GM12801 (cell line): Measurements from ENCODE around the gene MTR.

Source experiments
- CTCF ChIP-seq: IDR thresholded peaks from one replicate; pipeline ENCODE4 v1.5.1; 2011; ENCODE audit warnings: control low read depth; ENCODE audit not compliant: insufficient read length; ENCODE audit errors: extremely low read depth

Gene MTR

GRCh38 chr1:236774926-236775325, 20.2 kb upstream of the MTR start:
- no peak for TF ChIP-seq CTCF

- no peak for TF ChIP-seq CTCF
These were observed 15.8 kb upstream of the MTR start for GRCh38 chr1:236779312-236779711.

- no peak for TF ChIP-seq CTCF
These were observed 9.6 kb upstream of the MTR start for GRCh38 chr1:236785477-236785876.

GRCh38 chr1:236786453-236786852, 8.6 kb upstream of the MTR start:
- TF ChIP-seq CTCF = no peak

GRCh38 chr1:236794585-236795034, 482 bp upstream of the MTR start:
- TF ChIP-seq CTCF = no peak

- no peak for TF ChIP-seq CTCF
These were observed 920 bp downstream of the MTR start for GRCh38 chr1:236795757-236796667.

- TF ChIP-seq CTCF = no peak
These were observed 3.9 kb downstream of the MTR start for GRCh38 chr1:236799001-236799400.
